CD4-positive, CD25-positive, alpha-beta regulatory T cell (primary cell): ENCODE data around the gene EIF1B. TPM values are rescaled to one million over a fixed set of nuclear protein-coding genes. Genes with fewer than 3 reads are reported as not detected.

Source experiments
- ATAC-seq, 2 donors: fragments of 150-1000 bp; cut with Tn5 transposase; one replicate each; pipeline ENCODE4 v1.10.0; 2021; ENCODE audit warnings: low read depth in 2 of 2, moderate number of reproducible peaks in 2 of 2, moderate library complexity in 1 of 2
- DNase-seq, 3 donors: peaks; one replicate each; pipeline versions ENCODE4 v3.0.0 to v3.0.0-alpha.2; 2012 to 2022; ENCODE audit warnings: mixed read lengths in 1 of 3
- H3K27ac ChIP-seq: one replicate; pipeline ENCODE4 v1.7.0; 2013; ENCODE audit warnings: mild to moderate bottlenecking, low read length; ENCODE audit not compliant: insufficient read depth, poor library complexity, severe bottlenecking
- H3K27me3 ChIP-seq: one replicate; pipeline ENCODE4 v1.7.0; 2013; ENCODE audit warnings: low read length; ENCODE audit not compliant: control insufficient read depth, insufficient read depth
- H3K36me3 ChIP-seq: one replicate; pipeline ENCODE4 v1.7.0; 2013; ENCODE audit warnings: mild to moderate bottlenecking, low read length, moderate library complexity; ENCODE audit not compliant: control insufficient read depth, insufficient read depth
- H3K4me1 ChIP-seq: 2 replicates; pipeline ENCODE4 v1.7.0; 2013; ENCODE audit warnings: mild to moderate bottlenecking, low read length; ENCODE audit not compliant: insufficient read depth, control insufficient read depth, poor library complexity, severe bottlenecking
- H3K4me3 ChIP-seq: one replicate; pipeline ENCODE4 v1.7.0; 2013; ENCODE audit warnings: low read depth, mild to moderate bottlenecking, low read length, moderate library complexity
- H3K9me3 ChIP-seq, 2 experiments: 1 replicate in 1 of 2; 2 replicates in 1 of 2; pipeline ENCODE4 v1.7.0; 2013; ENCODE audit warnings: low read length in 2 of 2, mild to moderate bottlenecking in 1 of 2, moderate library complexity in 1 of 2; ENCODE audit not compliant: control insufficient read depth in 2 of 2
- H3K27ac Mint-ChIP-seq, 3 donors: one replicate each; pipeline ENCODE4 v1.8.0; 2020 to 2022; ENCODE audit warnings: mild to moderate bottlenecking in 3 of 3, mixed read lengths in 3 of 3, moderate library complexity in 2 of 3
- H3K27me3 Mint-ChIP-seq: one replicate; pipeline ENCODE4 v1.8.0; 2022; ENCODE audit warnings: mild to moderate bottlenecking, mixed read lengths
- H3K36me3 Mint-ChIP-seq: one replicate; pipeline ENCODE4 v1.8.0; 2020; ENCODE audit warnings: mixed read lengths
- H3K4me1 Mint-ChIP-seq, 4 donors: one replicate each; pipeline ENCODE4 v1.8.0; 2020 to 2022; ENCODE audit warnings: mixed read lengths in 4 of 4, mild to moderate bottlenecking in 1 of 4
- H3K4me3 Mint-ChIP-seq, 4 donors: one replicate each; pipeline ENCODE4 v1.8.0; 2020 to 2022; ENCODE audit warnings: mild to moderate bottlenecking in 4 of 4, mixed read lengths in 4 of 4, moderate library complexity in 3 of 4
- H3K9me3 Mint-ChIP-seq, 7 donors: one replicate each; pipeline ENCODE4 v1.8.0; 2020 to 2022; ENCODE audit warnings: mixed read lengths in 7 of 7, mild to moderate bottlenecking in 3 of 7, moderate library complexity in 2 of 7
- polyA plus RNA-seq, 4 donors: library from polyadenylated mRNA; unstranded; fragments of 300-500 nt; fragmentation: Illumina TruSeq; gene quantifications; one replicate each; pipeline ENCODE4 v1.2.3, GENCODE V29; 2021
- total RNA-seq: library from RNA; stranded (reverse); gene quantifications from one replicate; pipeline ENCODE4 v1.2.3, GENCODE V29; 2022

EIF1B gene
- total and polyA plus RNA-seq, 5 donors from 2014 or later, result 42.3 to 76.4 (median 69.7) TPM

DNA sequence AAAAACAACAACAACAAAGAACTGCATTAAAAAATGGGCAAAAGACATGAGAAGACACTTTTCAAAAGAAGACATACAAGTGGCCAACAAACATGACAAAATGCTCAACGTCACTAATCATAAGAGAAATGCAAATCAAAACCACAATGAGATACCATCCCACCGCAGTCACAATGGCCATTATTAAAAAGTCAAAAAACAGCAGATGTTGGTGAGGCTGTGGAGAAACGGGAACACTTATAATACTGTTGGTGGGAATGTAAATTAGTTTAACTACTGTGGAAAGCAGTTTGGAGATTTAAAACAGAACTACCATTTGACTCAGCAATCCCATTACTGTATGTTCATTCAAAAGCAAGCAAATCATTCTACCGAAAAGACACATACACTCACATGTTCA, 15.1 kb downstream of the EIF1B start:
- peaks cover 0 to 2% (median 0%) of the 10 kb centered on the region in 7 donors for H3K9me3 Mint-ChIP-seq

DNA sequence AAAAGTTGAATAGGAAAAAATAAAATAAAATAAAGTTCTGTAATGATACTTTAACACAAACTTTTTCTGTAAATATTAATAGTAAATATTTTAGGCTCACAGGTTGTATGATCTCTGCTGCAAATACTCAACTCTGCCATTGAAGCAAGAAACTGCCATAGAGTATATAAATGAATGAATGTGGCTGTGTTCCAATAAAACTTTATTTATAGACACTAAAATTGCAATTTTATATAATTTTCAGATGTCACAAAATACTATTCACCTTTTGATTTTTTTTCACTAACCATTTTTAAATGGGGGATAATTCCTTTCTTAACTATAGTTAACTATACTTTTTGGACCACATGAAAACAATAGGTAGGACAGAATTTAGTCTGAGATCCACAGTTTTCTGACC, 16.0 kb downstream of the EIF1B start:
- no peak overlapping the region for H3K4me3 ChIP-seq
- H3K27me3 ChIP-seq, result peaks cover 6% of the 10 kb centered on the region
- no peaks in the 10 kb centered on the region for H3K9me3 ChIP-seq
- H3K36me3 ChIP-seq, result no peaks in the 10 kb centered on the region
- no peak overlapping the region for H3K27ac ChIP-seq
- no peaks in the 10 kb centered on the region for H3K4me1 ChIP-seq
- Mint-ChIP-seq H3K27me3 (peaks cover 20% of the 10 kb centered on the region), H3K4me1 (peaks cover 3 to 5% (median 4%) of the 10 kb centered on the region in 4 donors), H3K36me3 (no peaks in the 10 kb centered on the region), H3K9me3 (peaks cover 0 to 2% (median 0%) of the 10 kb centered on the region in 7 donors), H3K27ac (no peak overlapping the region), H3K4me3 (no peak overlapping the region)
- ATAC-seq (no peak), DNase-seq (no peak)

More for the DNA sequence above, 15.1 kb downstream of the EIF1B start:
- peaks cover 3 to 5% (median 4%) of the 10 kb centered on the region in 4 donors for H3K4me1 Mint-ChIP-seq
- H3K27me3 ChIP-seq, result peaks cover 6% of the 10 kb centered on the region
- no peak overlapping the region for H3K27ac Mint-ChIP-seq
- no peak overlapping the region for H3K4me3 ChIP-seq
- no peak for ATAC-seq
- no peaks in the 10 kb centered on the region for H3K4me1 ChIP-seq
- no peak overlapping the region for H3K27ac ChIP-seq
- H3K36me3 ChIP-seq, result no peaks in the 10 kb centered on the region
- H3K27me3 Mint-ChIP-seq, result peaks cover 20% of the 10 kb centered on the region
- no peak for DNase-seq
- peaks cover 4% of the 10 kb centered on the region for H3K36me3 Mint-ChIP-seq
- H3K4me3 Mint-ChIP-seq, result no peak overlapping the region
- no peaks in the 10 kb centered on the region for H3K9me3 ChIP-seq

DNA sequence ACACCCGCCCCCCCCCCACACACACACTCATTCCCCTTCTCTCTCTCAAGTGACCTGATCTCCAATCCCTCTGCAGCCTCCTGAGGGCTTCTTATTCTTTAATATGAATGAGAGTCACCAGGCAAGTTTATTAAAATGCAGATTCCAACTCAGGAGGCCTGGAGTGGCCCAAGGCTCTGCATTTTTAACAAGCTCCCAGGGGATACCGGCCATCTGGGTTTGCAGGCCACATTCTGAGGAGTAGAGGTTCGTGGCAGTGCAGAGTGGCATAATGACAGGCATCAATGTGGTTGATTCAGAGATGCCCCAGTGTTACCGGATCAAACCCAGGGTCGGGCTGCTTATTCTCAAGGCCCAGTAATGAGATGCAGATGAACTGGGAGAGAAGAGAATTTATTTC, 18.9 kb downstream of the EIF1B start:
- Mint-ChIP-seq H3K4me1 (peaks cover 3 to 5% (median 4%) of the 10 kb centered on the region in 4 donors), H3K4me3 (no peak overlapping the region), H3K9me3 (peaks cover 0 to 2% (median 0%) of the 10 kb centered on the region in 7 donors), H3K27me3 (peaks cover 19% of the 10 kb centered on the region), H3K36me3 (no peaks in the 10 kb centered on the region), H3K27ac (no peak overlapping the region)
- H3K36me3 ChIP-seq, result no peaks in the 10 kb centered on the region
- H3K27me3 ChIP-seq, result peaks cover 6% of the 10 kb centered on the region
- H3K27ac ChIP-seq, result no peak overlapping the region
- no peak for ATAC-seq
- H3K4me1 ChIP-seq, result no peaks in the 10 kb centered on the region
- no peak overlapping the region for H3K4me3 ChIP-seq
- DNase-seq, result no peak
- no peaks in the 10 kb centered on the region for H3K9me3 ChIP-seq

- no peaks in the 10 kb centered on the region for H3K9me3 ChIP-seq
- no peak overlapping the region for H3K4me3 Mint-ChIP-seq
- DNase-seq, result no peak
- peaks cover 19% of the 10 kb centered on the region for H3K27me3 Mint-ChIP-seq
- peaks cover 3% of the 10 kb centered on the region for H3K27me3 ChIP-seq
- ATAC-seq, result no peak
- no peaks in the 10 kb centered on the region for H3K36me3 Mint-ChIP-seq
- no peak overlapping the region for H3K27ac ChIP-seq
- peaks cover 0 to 2% (median 0%) of the 10 kb centered on the region in 7 donors for H3K9me3 Mint-ChIP-seq
- H3K4me1 ChIP-seq, result no peaks in the 10 kb centered on the region
- H3K27ac Mint-ChIP-seq, result no peak overlapping the region
- H3K36me3 ChIP-seq, result no peaks in the 10 kb centered on the region
- no peak overlapping the region for H3K4me3 ChIP-seq
- H3K4me1 Mint-ChIP-seq, result peaks cover 3 to 5% (median 4%) of the 10 kb centered on the region in 4 donors
These were observed 19.6 kb downstream of the EIF1B start for GRCh38 chr3:40329071-40329470.

DNA sequence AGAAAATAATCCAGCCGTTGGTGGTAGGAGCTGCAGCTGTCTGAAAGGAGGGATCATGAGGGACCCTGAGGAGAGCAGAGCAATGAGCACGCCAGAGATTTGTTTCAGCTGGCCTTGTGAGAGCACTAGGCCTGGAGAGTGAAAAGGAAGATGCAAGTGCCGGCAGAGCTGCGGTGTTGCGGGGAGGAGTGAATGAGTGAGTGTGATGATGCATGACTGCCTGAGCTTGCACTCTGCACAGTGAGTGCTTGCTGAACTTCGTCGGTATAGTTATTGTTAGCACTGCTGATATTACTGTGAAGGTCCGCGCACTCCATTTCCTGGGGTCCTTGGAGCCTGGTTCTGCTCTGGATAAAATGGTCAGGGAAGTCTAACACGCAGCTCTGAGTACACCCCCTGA, 23.2 kb downstream of the EIF1B start:
- Mint-ChIP-seq H3K4me1 (peaks cover 0 to under 1% (median under 1%) of the 10 kb centered on the region in 4 donors), H3K27ac (no peak overlapping the region), H3K9me3 (no peaks in the 10 kb centered on the region), H3K27me3 (peaks cover 10% of the 10 kb centered on the region), H3K4me3 (no peak overlapping the region), H3K36me3 (no peaks in the 10 kb centered on the region)
- no peak for DNase-seq
- Histone ChIP-seq H3K4me1 (no peaks in the 10 kb centered on the region), H3K9me3 (no peaks in the 10 kb centered on the region), H3K27me3 (no peaks in the 10 kb centered on the region), H3K4me3 (no peak overlapping the region), H3K36me3 (no peaks in the 10 kb centered on the region), H3K27ac (no peak overlapping the region)
- ATAC-seq, result no peak

- Histone ChIP-seq H3K9me3 (no peaks in the 10 kb centered on the region), H3K27ac (no peak overlapping the region), H3K4me3 (no peak overlapping the region), H3K27me3 (no peaks in the 10 kb centered on the region), H3K4me1 (no peaks in the 10 kb centered on the region), H3K36me3 (no peaks in the 10 kb centered on the region)
- Mint-ChIP-seq H3K9me3 (no peaks in the 10 kb centered on the region), H3K27me3 (peaks cover 9% of the 10 kb centered on the region), H3K27ac (no peak overlapping the region), H3K4me1 (peaks cover 0 to 4% (median 1%) of the 10 kb centered on the region in 4 donors), H3K36me3 (no peaks in the 10 kb centered on the region), H3K4me3 (no peak overlapping the region)
- DNase-seq, result no peak
- no peak for ATAC-seq
These were observed 23.9 kb downstream of the EIF1B start for GRCh38 chr3:40333416-40333815.

- Mint-ChIP-seq H3K27me3 (peaks cover 9% of the 10 kb centered on the region), H3K4me1 (peaks cover 0 to 4% (median 1%) of the 10 kb centered on the region in 4 donors), H3K27ac (no peak overlapping the region), H3K36me3 (no peaks in the 10 kb centered on the region), H3K4me3 (no peak overlapping the region), H3K9me3 (no peaks in the 10 kb centered on the region)
- DNase-seq (no peak), ATAC-seq (no peak)
- Histone ChIP-seq H3K27me3 (no peaks in the 10 kb centered on the region), H3K36me3 (no peaks in the 10 kb centered on the region), H3K4me1 (no peaks in the 10 kb centered on the region), H3K9me3 (no peaks in the 10 kb centered on the region), H3K4me3 (no peak overlapping the region), H3K27ac (no peak overlapping the region)
These were observed 24.3 kb downstream of the EIF1B start for GRCh38 chr3:40333852-40334251.

- Histone ChIP-seq H3K27me3 (peaks cover 3% of the 10 kb centered on the region), H3K27ac (no peak overlapping the region), H3K4me1 (no peaks in the 10 kb centered on the region), H3K36me3 (no peaks in the 10 kb centered on the region), H3K9me3 (no peaks in the 10 kb centered on the region), H3K4me3 (no peak overlapping the region)
- H3K4me3 Mint-ChIP-seq, result no peak overlapping the region
- DNase-seq (no peak), ATAC-seq (no peak)
- no peaks in the 10 kb centered on the region for H3K9me3 Mint-ChIP-seq
- no peaks in the 10 kb centered on the region for H3K36me3 Mint-ChIP-seq
- no peak overlapping the region for H3K27ac Mint-ChIP-seq
- peaks cover 0 to 4% (median 1%) of the 10 kb centered on the region in 4 donors for H3K4me1 Mint-ChIP-seq
- peaks cover 9% of the 10 kb centered on the region for H3K27me3 Mint-ChIP-seq
These were observed 26.6 kb downstream of the EIF1B start for GRCh38 chr3:40336101-40336500.
